Tibial nerve (tissue), 4 donors: ENCODE measurements around the gene MON2. TPM values are rescaled to one million over a fixed set of nuclear protein-coding genes. Genes with fewer than 3 reads are reported as not detected.

ENCODE experiments used
- DNase-seq, 2 donors: peaks; one replicate each; pipeline ENCODE4 v3.0.0-alpha.2; 2019; ENCODE audit warnings: low spot score in 2 of 2
- H3K27ac ChIP-seq, 4 donors: fragments of 200-600 bp; sonication (generic) in 3 of 4; one replicate each; pipeline ENCODE4 v1.5.1; 2017 to 2019; ENCODE audit warnings: mild to moderate bottlenecking in 1 of 4
- H3K27me3 ChIP-seq, 2 donors: fragments of 200-600 bp; sonication (generic) in 1 of 2; one replicate each; pipeline versions ENCODE4 v1.5.1 to v1.6.0; 2017 to 2019
- H3K36me3 ChIP-seq, 3 donors: fragments of 200-600 bp; sonication (generic); one replicate each; pipeline ENCODE4 v1.5.1; 2018 to 2019
- H3K4me1 ChIP-seq, 4 donors: fragments of 200-600 bp; sonication (generic) in 3 of 4; one replicate each; pipeline ENCODE4 v1.5.1; 2017 to 2019
- H3K4me3 ChIP-seq, 4 donors: fragments of 200-600 bp; sonication (generic) in 3 of 4; one replicate each; pipeline ENCODE4 v1.5.1; 2017 to 2019; ENCODE audit warnings: mild to moderate bottlenecking in 1 of 4, moderate library complexity in 1 of 4
- H3K9me3 ChIP-seq, 4 donors: fragments of 200-600 bp; sonication (generic) in 3 of 4; one replicate each; pipeline ENCODE4 v1.5.1; 2017 to 2019
- CTCF ChIP-seq, 5 experiments: fragments of 200-600 bp in 3 of 5; fragments of 450-650 bp in 2 of 5; sonication (generic) in 3 of 5; IDR thresholded peaks; one replicate each; pipeline ENCODE4 v1.5.1; 2016 to 2019; ENCODE audit warnings: antibody characterized with exemption in 5 of 5, mild to moderate bottlenecking in 3 of 5, moderate library complexity in 2 of 5
- EP300 ChIP-seq, 2 donors: sonication (generic); formaldehyde crosslinking; IDR thresholded peaks; one replicate each; pipeline ENCODE4 v1.6.1; 2017; ENCODE audit warnings: antibody characterized with exemption in 2 of 2, mild to moderate bottlenecking in 1 of 2
- POLR2A ChIP-seq, 2 donors: fragments of 450-650 bp; IDR thresholded peaks; one replicate each; pipeline ENCODE4 v1.6.1; 2017; ENCODE audit warnings: antibody characterized with exemption in 2 of 2, mild to moderate bottlenecking in 2 of 2, moderate library complexity in 2 of 2
- WGBS, 2 donors: methylation state at CpG; one replicate each; pipeline ENCODE4 v1.1.5; 2018; 5-methylcytosine and 5-hydroxymethylcytosine counted together
- total RNA-seq, 4 donors: library from RNA; depleted of rRNA; stranded (reverse); fragments of >200 nt; gene quantifications; one replicate each; pipeline ENCODE4 v1.1.0, GENCODE V29; 2016

Gene MON2
- total RNA-seq, 4 donors from 2014 or later = 70.2 to 134 (median 111) TPM

DNA sequence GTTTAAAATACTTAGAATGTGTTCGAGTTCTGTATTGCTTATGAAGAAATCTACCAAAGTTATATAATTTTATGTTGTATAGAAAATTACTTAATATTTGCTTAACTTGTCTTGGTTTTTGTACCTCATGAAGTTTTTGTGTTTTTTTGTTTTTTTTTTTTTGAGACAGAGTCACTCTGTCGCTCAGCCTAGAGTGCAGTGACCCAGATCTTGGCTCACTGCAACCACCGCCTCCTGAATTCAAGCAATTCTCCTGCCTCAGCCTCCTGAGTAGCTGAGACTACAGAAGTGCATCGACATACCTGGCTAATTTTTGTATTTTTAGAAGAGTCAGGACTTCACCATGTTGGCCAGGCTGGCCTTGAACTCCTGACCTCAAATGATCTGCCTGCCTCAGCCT, 69.9 kb downstream of the MON2 start:
- TF ChIP-seq POLR2A (IDR thresholded peaks at IDR 0.05) (no peak), CTCF (IDR thresholded peaks at IDR 0.05) (no peak), EP300 (IDR thresholded peaks at IDR 0.05) (no peak)
- peaks cover 0 to 6% (median 0%) of the 10 kb centered on the region in 4 donors for H3K4me1 ChIP-seq
- no peak overlapping the region for H3K4me3 ChIP-seq
- no peaks in the 10 kb centered on the region for H3K27me3 ChIP-seq
- peaks cover 0 to 75% (median 0%) of the 10 kb centered on the region in 3 donors for H3K36me3 ChIP-seq
- DNase-seq = no peak
- no peak overlapping the region for H3K27ac ChIP-seq
- H3K9me3 ChIP-seq = no peaks in the 10 kb centered on the region
- WGBS, 2 donors = 75 to 79% methylated on average over 4 of the region's 4 CpGs

- peaks cover 0 to 80% (median 0%) of the 10 kb centered on the region in 3 donors for H3K36me3 ChIP-seq
- 74 to 78% methylated on average over 2 of the region's 2 CpGs for WGBS, 2 donors
- TF ChIP-seq CTCF (IDR thresholded peaks at IDR 0.05) (no peak), EP300 (IDR thresholded peaks at IDR 0.05) (no peak), POLR2A (IDR thresholded peaks at IDR 0.05) (no peak)
- peaks cover 0 to 6% (median 0%) of the 10 kb centered on the region in 4 donors for H3K4me1 ChIP-seq
- no peak overlapping the region for H3K27ac ChIP-seq
- H3K27me3 ChIP-seq = no peaks in the 10 kb centered on the region
- DNase-seq = no peak
- H3K9me3 ChIP-seq = no peaks in the 10 kb centered on the region
- H3K4me3 ChIP-seq = no peak overlapping the region
These were observed 70.9 kb downstream of the MON2 start for GRCh38 chr12:62537551-62537950.

DNA sequence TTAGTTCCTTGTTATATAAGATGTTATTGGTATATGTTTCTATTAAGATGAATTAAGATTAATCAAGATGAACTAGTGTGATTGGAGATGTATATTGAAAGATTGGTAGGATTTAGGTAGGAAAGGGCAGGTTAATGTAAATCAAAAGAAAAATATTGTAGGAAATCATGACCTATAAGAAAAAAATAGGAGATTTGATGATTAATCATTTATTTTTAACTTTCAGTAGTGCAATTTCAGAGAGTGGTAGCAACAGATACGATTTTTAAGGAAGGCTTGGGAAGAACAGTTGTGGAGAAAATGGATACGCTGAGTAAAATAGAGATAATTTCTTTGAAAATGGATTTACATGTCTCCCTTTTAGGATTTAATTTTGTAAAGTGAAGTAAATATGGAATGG, 73.7 kb downstream of the MON2 start:
- Histone ChIP-seq H3K36me3 (peaks cover 0 to 80% (median 0%) of the 10 kb centered on the region in 3 donors), H3K27me3 (no peaks in the 10 kb centered on the region), H3K27ac (no peak overlapping the region), H3K4me3 (no peak overlapping the region), H3K9me3 (no peaks in the 10 kb centered on the region), H3K4me1 (peaks cover 0 to 6% (median 0%) of the 10 kb centered on the region in 4 donors)
- 72 to 76% methylated on average over 2 of the region's 2 CpGs for WGBS, 2 donors
- TF ChIP-seq CTCF (IDR thresholded peaks at IDR 0.05) (no peak), EP300 (IDR thresholded peaks at IDR 0.05) (no peak), POLR2A (IDR thresholded peaks at IDR 0.05) (no peak)
- DNase-seq = no peak

GRCh38 chr12:62542814-62543213, 76.2 kb downstream of the MON2 start:
- no peaks in the 10 kb centered on the region for H3K9me3 ChIP-seq
- no peak overlapping the region for H3K27ac ChIP-seq
- peaks cover 0 to 83% (median 0%) of the 10 kb centered on the region in 3 donors for H3K36me3 ChIP-seq
- H3K4me1 ChIP-seq = no peaks in the 10 kb centered on the region
- no peaks in the 10 kb centered on the region for H3K27me3 ChIP-seq
- 88 to 93% methylated on average over 1 of the region's 1 CpG for WGBS, 2 donors
- DNase-seq = no peak
- no peak for TF ChIP-seq CTCF (IDR thresholded peaks at IDR 0.05)
- no peak for TF ChIP-seq POLR2A (IDR thresholded peaks at IDR 0.05)
- TF ChIP-seq EP300 (IDR thresholded peaks at IDR 0.05) = no peak
- no peak overlapping the region for H3K4me3 ChIP-seq

DNA sequence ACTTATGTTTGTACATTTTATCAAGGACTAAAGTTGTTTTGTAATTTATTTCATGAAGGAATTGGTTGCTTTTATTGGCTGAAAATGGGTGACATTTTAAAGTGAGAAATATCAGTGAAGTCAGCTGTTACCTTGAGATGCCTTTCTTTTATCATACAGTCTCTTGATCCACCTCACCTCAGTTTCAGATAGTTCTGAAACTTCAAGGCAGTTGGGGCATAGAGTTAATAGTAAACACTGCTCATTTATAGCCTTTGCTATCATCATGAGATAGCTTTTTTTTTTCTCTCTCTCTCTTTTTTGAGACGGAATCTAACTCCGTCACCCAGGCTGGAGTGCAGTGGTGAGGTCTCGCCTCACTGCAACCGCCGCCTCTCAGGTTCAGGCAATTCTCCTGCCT, 76.7 kb downstream of the MON2 start:
- peaks cover 0 to 84% (median 0%) of the 10 kb centered on the region in 3 donors for H3K36me3 ChIP-seq
- 94 to 97% methylated on average over 5 of the region's 5 CpGs for WGBS, 2 donors
- TF ChIP-seq EP300 (IDR thresholded peaks at IDR 0.05) (no peak), CTCF (IDR thresholded peaks at IDR 0.05) (no peak), POLR2A (IDR thresholded peaks at IDR 0.05) (no peak)
- H3K27me3 ChIP-seq = no peaks in the 10 kb centered on the region
- H3K4me1 ChIP-seq = no peaks in the 10 kb centered on the region
- no peaks in the 10 kb centered on the region for H3K9me3 ChIP-seq
- no peak overlapping the region for H3K4me3 ChIP-seq
- no peak overlapping the region for H3K27ac ChIP-seq
- no peak for DNase-seq
